ENCODE data around the gene FNDC11.

Gene FNDC11

DNA sequence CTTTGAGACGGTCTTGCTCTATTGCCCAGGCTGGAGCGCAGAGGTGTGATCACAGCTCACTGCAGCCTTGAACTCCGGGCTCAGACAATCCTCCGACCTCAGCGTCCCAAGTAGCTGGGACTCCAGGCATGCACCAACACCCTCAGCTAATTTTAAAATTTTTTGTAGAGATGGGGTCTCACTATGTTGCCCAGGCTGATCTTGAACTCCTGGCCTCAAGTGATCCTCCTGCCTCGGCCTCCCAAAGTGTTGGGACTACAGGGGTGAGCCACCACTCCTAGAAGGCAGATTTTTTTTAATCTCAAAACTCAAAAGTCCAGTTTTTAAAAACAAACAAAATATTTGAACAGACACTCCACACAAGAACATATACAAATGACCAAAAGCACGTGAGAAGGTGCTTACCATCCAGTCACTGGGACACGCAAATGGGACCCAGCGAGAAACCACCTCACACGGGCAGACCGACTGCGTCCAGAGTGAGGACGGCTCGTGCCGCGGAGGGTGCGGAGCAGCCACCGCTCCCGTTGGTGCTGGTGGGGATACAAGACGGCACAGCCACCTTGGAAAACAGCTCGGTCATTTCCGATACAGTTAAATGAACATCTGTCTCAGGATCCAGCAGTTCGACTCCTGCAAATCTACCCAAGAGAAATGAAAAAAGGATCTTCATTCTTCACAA lies 28.6 kb downstream of the FNDC11 start:
- no peak for DNase-seq (ENCODE audit: low spot score)

DNA sequence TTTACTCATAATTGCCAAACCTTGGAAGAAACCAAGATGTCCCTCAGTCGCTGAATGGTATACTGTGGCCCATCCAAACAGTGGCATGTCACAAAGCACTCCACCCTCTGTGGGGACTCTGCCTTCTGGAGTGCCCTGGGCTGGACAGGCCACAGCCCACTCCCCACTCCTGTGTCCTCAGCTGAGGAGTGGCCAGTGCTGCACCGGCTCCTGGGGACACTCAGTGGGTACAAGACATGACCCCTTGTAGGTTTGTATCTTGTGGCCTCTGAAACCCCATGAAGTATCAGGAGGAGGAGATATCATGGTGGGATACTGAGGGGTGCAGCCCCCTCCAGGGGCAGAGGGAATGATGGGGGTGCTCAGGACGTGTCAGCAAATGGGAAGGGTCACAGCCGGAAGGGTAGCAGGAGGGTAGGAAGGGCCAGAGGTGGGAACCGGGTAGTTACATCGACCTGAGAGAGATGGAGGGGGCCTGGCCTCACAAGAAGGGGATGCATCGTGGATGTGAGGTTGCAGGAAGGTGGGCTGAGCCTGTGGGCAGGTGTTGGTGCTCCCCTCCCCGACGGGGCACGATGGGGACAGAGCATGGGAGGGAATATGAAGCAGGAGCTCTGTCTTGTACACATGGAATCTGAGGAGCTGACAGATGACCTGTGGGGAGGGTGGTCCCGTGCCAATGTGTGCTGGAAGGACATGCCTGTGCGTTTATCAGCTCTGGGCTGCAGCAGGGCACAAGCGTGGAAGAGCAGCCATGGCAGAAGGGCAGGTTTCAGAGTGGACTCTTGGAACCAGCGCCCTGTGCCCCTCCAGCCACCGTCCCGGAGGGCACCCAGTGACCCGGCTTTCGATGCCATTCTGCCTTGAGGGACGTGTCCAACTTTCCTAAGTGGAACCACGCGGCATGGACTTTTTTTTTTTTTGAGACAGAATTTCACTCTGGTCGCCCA lies 31.9 kb downstream of the FNDC11 start:
- no peak for DNase-seq (ENCODE audit: low spot score)

DNA sequence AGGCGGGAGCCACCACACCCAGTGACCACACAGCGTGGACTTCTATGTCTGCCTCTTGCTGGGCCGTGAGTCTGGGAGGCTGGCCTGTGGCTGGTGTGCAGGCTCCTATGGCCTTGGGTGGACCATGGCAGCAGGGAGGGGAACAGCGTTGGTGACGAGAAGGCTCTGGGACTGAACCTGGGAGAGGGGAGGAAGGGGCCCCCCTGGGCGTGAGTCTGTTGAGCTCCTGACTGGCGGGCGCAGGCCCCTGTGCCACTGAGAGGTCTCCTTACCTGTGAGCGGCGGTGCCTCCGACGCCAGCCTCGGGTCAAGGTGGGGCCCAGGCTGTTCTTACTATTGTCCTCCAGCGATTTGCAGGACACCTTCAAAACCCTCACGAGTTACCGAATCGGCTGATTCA lies 32.8 kb downstream of the FNDC11 start:
- DNase-seq (ENCODE audit: low spot score): no peak

DNA sequence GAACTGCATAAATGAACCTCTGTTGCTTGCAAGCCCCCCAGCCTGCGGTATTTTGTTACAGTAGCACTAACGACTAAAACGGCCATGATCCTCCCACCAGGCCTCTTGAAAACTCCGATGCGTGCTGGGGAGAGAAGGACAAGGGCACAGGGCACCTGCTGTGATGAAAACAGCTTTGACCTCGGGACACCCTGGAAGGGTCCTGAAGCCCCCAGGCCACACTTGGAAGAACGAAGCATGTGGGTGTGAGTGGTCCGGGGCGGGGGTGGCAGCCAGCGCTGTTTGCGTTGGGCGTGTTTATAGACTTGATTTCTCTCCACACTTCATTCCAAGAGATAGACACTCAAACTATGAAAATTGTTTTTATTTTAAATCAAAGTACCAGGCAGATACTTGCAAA lies 33.3 kb downstream of the FNDC11 start:
- DNase-seq (ENCODE audit: low spot score): no peak

DNA sequence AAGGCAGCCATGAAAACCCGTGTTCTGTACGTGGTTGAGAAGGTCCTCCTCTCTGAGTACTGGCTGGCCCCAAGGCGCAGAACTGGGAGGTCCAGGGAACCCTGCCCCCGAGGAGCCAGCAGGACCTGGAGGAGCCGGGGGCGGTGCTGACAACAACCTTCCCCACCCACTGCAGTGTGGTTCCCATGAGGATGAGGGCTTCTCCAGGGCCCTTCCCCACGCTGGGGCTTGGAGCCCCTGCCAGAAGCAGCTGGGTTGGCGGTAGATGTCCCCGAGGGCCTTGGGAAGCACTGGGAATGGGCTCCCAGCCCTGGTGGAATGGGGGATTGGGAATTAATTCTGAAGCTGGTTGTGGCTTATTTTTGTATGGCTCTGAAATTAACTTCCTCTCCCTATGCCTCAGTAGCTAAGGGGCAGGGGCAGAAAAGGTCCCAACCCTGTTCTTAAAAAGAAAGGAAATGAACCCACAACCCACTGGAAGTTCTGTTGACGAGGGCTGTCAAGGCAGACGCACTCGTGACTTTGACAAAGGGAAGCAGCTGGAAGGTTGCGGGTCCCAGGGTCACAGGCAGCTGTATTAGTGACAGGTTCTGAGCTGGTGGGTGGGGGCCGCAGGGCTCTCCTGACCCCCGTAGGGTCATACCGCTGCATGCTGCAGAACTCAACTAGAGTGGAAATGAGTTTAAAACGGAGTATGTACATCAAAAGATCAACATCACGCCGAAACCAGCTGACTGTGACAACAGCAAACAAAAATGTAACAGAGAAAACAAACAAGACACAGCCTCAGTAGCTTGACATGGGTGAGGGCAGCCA lies 34.0 kb downstream of the FNDC11 start:
- no peak for DNase-seq (ENCODE audit: low spot score)

DNA sequence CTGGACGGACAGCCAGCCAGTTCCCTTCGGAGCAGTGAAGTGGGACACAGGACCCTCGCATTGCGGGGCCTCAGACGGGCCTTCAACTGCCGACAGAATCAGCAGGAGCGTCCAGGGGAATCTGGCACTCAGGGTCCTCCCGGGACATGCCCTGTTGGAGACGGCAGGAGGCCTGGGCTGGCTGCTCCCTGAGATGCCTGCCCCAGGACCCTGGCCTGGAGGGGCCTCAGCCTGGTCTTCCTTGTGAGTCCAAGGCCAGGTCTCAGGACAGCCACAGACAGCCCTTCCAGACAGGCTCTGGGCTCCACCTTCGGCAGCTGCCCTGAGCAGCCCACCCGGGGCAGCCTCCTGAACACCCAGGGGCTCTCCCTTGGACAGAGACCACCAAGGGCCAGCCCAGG lies 34.7 kb downstream of the FNDC11 start:
- no peak for DNase-seq (ENCODE audit: low spot score)

DNA sequence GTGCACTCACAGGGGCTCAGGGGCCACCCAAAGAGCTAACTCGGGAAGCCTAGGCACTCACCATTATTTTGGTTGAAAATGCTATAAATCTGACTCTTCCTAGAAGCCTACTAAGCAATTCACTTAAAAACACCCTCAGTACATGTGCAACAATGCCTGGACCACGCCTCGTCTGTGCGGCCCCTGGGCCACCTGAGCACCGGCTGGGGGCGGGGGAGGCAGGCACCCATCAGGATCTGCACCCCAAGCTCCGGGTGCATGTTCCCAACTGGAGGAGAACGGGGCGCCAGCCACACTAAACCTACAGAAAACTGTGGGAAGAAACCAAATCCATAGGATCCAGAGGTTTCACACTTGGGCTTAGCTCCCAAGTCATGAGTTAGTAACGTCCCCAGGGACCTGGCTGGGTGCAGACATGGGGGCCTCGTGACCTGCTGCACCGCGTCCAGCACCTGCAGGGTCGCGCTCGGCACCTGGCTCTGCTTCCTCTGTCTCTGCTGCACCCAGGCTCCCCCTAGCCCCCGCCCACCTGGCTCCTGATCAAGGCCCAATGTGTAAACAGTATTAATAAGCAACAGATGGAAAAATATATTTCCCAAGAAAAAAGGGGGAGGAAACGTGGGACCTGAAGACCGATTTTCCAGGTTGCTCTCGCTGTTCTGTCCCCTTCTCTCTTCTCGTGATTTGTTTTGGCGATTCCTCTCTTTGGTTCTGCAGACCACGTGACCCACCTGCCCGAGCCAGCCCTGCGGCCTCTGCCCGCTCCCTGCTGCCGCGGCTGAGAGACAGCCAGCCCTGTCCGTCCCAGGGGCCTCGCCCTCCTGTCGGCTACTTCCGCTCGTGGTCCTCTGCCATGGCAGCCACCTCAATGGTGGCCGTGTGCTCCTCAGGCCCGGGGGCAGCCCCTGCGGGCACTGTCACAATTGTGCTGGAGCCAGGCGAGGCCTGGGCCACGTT lies 35.6 kb downstream of the FNDC11 start:
- no peak for DNase-seq (ENCODE audit: low spot score)

DNA sequence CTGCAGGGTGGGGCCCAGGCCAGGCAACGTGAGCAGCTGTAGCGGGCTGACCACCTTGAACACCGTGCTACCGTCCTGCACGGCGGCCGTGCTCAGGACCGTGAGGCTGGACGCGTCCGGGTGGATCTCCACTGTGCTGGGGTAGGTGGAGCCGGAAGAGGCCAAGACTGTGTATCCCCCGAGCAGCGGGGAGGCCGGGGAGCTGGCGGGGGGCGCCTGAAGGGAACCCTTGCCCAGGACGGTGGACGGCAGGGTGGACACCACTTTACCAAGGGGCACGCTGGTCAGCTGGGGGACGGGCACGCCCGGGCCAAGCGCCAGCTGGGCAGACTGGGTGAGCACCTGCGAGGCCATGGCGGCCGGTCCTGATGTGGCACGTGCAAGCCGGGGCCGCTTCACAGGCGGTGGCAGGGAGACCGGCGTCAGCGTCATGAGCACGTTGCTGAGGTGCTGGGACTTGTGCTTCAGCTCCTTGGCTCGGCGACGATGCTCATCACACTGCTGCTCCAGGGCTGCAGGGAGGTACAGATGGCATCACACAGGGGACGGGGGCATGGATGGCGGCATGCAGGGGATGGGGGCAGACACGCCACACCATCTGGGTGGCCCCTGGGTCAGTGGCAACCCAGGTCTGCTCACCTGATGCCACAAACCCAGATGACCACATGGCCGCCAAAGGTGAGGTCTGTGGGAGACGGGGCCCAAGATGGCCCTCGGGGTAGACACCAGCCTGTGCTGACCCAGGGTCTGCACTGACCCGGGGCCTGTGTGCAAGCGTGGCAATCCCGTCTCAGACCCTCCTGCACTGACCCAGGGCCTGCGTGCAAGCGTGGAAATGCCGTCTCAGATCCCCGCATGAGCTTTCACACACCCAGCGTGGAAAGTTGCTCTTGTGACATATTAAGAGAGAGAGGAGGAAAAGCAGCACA lies 36.5 kb downstream of the FNDC11 start:
- DNase-seq (ENCODE audit: low spot score): no peak

DNA sequence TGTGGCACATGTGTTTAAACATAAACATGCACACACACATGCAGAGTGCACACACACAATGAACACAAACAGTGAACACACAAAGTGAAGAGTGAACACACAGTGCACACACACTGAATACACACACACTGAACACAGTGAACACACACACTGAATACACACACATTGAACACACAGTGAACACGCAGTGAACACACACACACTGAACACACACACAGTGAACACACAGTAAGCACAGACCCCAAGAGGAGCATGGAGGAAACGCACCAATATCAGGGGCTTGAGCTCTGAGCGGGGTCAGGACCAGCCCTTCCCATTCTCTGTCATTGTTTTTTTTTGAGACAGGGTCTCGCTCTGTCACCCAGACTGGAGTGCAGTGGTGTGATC lies 37.2 kb downstream of the FNDC11 start:
- no peak for DNase-seq (ENCODE audit: low spot score)

DNA sequence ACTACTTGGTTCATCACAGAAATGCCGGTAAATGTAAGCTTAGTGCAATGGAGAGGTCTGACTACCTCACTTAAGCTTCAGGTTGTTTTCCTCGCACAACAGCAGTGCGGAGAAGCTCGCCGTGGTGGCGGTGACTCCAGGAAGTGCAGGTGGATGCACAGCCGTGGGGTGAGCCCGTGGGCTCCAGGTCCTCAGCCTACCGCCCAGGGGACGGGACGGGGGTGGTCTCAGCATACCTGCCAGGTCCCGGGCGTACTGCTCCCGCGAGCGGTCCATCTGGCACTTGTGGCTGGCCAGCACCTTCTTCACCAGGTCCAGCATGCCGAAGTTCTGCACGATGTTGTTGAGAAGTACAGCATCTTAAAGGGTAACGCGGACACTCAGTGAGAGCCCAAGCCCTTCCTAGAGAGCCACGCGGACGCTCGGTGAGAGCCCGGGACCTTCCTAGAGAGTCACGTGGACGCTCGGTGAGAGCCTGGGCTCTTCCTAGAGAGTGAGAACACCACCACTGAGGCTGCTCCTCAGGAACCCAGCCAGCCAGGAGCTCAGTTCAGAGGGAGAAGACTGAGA lies 37.9 kb downstream of the FNDC11 start:
- no peak for DNase-seq (ENCODE audit: low spot score)

DNA sequence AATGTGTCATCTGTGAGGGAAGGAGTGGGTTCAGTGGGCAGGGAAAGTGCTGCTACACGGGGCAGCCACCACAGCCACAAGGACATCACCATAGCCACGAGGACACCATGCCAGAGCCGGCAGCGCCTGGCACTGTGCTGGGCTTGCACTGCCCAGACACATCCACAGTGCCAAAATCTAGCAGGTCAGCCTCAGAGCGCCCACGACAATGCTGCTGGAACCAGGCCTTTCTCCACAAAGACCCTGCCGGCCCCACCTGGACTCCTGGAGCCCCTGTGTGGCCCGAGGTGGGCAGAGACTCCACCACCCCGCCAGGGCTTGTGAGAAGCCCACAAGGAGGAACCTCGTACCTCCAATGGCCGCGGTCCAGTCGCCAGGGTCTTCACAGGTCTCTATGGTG lies 38.7 kb downstream of the FNDC11 start:
- no peak for DNase-seq (ENCODE audit: low spot score)

DNA sequence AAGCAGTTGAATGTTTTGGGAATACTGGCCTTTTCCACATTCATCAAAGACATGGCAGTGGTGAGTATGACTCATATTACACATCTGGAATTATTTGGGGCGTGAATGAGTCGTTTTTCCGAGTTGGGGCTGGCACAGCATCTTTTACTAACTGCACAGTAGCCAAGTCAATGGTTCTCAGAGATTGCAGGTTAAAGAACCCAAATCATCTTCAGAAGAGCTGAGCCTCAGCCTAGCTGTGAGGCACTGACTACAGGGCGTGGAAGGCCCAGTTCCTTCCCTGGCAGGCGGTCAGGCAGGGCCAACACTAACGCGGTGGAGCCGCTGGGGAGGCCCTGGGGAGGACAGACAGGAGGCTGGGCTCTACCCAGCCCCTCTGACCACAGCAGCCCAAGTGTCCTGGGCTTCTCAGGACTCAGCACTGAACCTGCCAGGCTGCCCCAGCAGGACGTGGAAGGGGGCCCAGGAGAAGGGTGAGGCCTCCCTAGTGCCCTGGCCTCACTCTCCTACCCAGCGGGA lies 40.1 kb downstream of the FNDC11 start:
- no peak for DNase-seq (ENCODE audit: low spot score)

DNA sequence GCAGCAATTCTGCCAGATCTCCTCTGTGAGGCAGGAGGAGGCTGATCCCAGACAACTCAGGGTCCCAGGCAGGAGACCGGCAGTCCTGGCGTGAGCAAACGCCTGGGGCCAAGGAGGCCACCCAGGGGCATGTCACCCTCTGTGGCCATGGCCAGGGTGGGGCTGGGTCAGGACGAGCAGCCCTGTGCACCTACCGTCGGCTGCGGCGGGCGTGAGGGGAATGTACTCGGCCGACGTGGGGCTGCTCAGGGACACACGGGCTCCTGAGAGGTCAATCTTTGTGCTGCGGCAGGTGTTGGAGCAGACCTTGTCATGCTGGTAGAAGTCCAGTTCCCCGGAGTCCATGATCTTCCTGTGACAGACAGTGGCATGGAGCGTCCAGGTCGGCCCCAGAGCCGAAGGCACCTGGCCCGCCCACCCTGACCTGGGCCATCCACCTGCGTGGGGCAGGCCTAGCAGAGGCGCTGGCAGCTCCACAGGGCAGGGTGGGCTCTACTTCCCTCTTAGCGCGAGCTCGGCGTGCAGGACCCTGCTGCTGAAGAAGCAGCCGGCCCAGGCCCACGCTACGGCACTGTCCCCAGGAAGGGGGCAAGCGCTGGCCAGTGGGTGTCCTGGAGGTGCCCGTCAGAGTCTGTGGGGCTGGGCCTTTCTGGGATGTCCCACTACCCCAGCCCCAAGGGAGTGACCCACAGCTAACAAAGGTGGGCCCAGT lies 41.6 kb downstream of the FNDC11 start:
- DNase-seq (ENCODE audit: low spot score): no peak

DNA sequence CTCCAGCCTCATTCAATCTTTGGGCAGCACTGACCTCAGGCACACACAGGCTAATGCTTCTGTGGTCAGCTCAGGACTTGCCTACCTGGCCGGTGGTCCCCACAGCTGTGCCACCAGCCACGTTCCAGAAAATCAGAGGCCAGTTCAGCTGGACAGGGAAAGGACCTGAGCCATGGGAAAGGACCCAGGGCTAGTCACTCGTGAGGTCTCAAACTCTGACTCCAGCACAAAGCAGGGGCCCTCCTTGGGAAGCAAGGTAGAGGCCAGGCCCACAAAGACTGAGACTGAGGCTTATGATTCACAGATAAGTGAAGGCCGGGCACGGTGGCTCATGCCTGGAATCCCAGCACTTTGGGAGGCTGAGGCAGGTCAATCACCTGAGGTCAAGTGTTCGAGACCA lies 42.5 kb downstream of the FNDC11 start:
- DNase-seq (ENCODE audit: low spot score): no peak

DNA sequence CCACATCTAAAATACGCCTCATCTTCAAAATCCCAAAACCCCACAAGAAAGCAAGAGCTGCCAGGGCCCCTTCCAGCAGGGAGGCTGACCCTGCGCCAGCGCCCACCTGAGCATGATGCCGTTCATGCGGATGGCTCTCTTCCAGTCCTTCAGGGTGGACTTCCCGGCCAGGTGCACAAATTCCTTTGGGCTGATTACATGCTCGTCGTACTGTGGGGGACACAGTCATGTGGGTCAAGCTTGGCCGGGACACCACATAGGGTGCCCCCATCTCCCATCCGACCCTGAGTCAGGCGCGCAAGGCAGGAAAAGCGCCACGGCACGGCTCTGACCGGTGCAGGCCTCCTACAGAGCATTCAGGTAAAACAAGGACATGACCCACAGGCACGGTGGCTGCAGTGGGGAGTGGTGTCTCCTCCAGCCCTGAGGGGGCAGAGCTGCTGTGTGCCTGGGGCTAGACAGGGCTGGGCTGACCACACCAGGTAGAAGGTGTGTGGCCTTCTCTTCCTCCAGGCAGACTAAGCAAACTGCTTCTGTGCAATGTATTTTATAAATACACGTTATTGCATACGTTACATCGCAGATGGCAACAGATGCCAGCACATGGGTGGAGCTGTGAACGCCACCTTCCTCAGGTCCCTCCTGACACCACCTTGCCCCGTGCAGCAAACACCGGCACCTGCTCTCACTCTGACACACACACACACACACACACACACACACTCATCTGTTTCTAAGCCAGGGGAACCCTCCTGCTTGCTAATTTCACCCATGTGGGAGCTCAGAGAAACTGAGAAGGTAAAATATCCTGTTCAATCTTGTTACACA lies 43.9 kb downstream of the FNDC11 start:
- DNase-seq (ENCODE audit: low spot score): no peak

DNA sequence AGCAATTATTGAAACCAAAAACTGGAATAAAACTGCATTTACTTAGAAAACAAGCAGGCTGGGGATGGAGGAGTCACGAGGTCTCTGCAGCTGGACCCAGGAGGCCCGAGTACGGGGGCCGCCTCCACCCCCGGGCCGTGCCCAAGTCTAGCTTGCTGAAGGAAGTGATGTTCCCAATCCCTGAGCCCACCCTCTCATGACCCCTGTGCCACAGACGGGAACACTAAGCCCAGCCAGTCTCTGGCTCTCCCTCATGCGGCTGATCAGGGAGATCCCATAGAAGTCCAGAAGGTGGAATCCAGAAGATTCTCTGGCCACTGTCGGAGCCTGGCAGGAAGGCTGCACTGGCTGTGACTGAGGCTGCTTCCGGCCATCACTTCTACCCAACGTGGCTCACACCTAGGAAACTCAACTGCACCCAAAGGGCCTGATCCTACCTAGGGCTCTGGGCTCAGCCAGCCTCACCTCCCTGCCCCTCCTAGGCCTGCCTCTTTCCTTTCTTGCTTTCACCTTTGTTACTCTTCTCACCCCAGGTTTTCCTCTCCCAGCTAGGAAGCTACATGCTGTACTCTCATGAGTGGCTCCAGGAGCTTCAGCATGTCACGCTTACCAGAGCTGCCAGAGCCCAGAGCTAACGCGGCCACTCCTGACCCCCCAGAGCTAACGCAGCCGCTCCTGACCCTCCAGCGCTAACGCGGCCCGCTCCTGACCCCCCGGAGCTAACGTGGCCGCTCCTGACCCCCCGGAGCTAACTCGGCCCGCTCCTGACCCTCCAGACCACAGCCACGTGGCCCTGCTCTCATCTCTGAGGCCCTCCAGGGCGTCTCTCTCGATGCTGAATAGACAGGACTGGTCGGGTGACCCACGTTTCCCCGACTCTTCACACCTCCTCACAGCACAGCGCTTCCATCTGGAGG lies 44.8 kb downstream of the FNDC11 start:
- no peak for DNase-seq (ENCODE audit: low spot score)

DNA sequence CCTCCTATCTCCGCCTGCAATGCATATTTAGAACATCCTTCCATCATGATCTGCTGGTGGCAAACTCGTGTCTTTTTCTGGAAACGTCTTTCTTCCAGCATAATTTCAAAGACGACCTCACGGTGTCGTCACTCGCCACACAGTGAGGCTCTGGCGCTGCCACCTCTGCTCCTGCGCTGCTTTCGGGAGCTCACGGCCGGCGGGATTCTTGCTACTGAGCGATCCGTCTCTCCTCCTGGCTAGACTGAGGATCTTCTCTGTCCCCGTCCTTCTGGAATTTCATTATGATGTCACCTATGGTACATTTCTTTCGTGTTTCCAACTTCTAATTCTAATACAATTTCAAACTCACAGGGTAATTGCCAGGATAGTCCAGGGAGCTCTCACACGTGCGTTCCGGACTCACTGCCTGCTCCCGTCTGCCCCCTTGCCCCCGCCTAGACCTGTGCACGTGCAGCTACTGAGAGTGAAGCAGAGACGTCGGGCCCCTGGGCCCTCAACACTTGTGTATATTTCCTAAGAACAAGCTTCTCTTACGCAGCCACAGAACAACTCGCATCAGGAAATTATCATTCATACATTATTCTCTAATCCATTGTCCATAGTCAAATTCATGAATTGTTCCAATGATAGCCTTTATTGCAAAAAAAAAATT lies 45.6 kb downstream of the FNDC11 start:
- DNase-seq (ENCODE audit: low spot score): no peak

Data from hepatic stellate cell (primary cell).